ENCODE data around the gene ZNF646. TPM values are rescaled to one million over a fixed set of nuclear protein-coding genes. Genes with fewer than 3 reads are reported as not detected.

ZNF646 gene
- 11.6 TPM for total RNA-seq

GRCh38 chr16:31073970-31074813 lies at the start of gene ZNF646, which contains the start of gene ZNF668:
Gene ZNF646 (plus strand): TSS chr16:31074422. CDS start chr16:31076325, 1,903 bp downstream.
Gene ZNF668 (minus strand): TSS chr16:31074240. CDS start chr16:31064459, 9,781 bp downstream.
- peak; percentile 91 to 99 for DNase-seq (ENCODE audit: low spot score in 2 of 2)
- Histone ChIP-seq H3K27me3 (no peaks in the 10 kb centered on the region), H3K36me3 (peaks cover 28 to 31% of the 10 kb centered on the region in 2 donors), H3K9me3 (no peaks in the 10 kb centered on the region), H3K27ac (peak within 1 kb of the TSS; percentile 87 to 91), H3K4me1 (peaks cover 0 to 20% of the 10 kb centered on the region in 2 donors), H3K4me3 (peak within 1 kb of the TSS; percentile 73 to 87)
- intact Hi-C loops (cut with DNase I): loop anchor here (1.0 to 10.0 kb wide), 9 partner anchors 20 to 419 kb away; partner anchors contain the start of genes ARMC5, FBRS, FUS and KAT8
- TF ChIP-seq CTCF (IDR thresholded peaks at IDR 0.05): no peak

GRCh38 chr16:31025339-31025738 lies 48.9 kb upstream of the ZNF646 start:
- DNase-seq (ENCODE audit: low spot score in 2 of 2): no peak
- H3K4me1 ChIP-seq: no peaks in the 10 kb centered on the region

GRCh38 chr16:31029272-31029671 lies 45.0 kb upstream of the ZNF646 start:
- Histone ChIP-seq H3K27me3 (no peaks in the 10 kb centered on the region), H3K9me3 (no peaks in the 10 kb centered on the region), H3K4me1 (peaks cover 0 to under 1% of the 10 kb centered on the region in 2 donors), H3K36me3 (no peaks in the 10 kb centered on the region), H3K4me3 (no peak overlapping the region), H3K27ac (no peak overlapping the region)
- intact Hi-C loops (cut with DNase I): no loop called here
- no peak for TF ChIP-seq CTCF (IDR thresholded peaks at IDR 0.05)
- no peak for DNase-seq (ENCODE audit: low spot score in 2 of 2)

More at GRCh38 chr16:31025339-31025738, 48.9 kb upstream of the ZNF646 start:
- Histone ChIP-seq H3K4me3 (no peak overlapping the region), H3K36me3 (no peaks in the 10 kb centered on the region), H3K27ac (no peak overlapping the region), H3K9me3 (no peaks in the 10 kb centered on the region), H3K27me3 (no peaks in the 10 kb centered on the region)
- intact Hi-C loops (cut with DNase I): no loop called here
- no peak for TF ChIP-seq CTCF (IDR thresholded peaks at IDR 0.05)

GRCh38 chr16:31031276-31031675 lies 42.9 kb upstream of the ZNF646 start:
- TF ChIP-seq CTCF (IDR thresholded peaks at IDR 0.05): no peak
- intact Hi-C loops (cut with DNase I): no loop called here
- no peak overlapping the region for H3K27ac ChIP-seq
- H3K4me3 ChIP-seq: no peak overlapping the region
- peaks cover 8 to 15% of the 10 kb centered on the region in 2 donors for H3K36me3 ChIP-seq
- H3K4me1 ChIP-seq: peaks cover 3 to 10% of the 10 kb centered on the region in 2 donors
- no peak for DNase-seq (ENCODE audit: low spot score in 2 of 2)
- H3K27me3 ChIP-seq: no peaks in the 10 kb centered on the region
- H3K9me3 ChIP-seq: no peaks in the 10 kb centered on the region

- Histone ChIP-seq H3K4me1 (peaks cover 3 to 10% of the 10 kb centered on the region in 2 donors), H3K4me3 (peak within 1 kb of the TSS; percentile 83 to 99), H3K27ac (peak within 1 kb of the TSS; percentile 92 to 99), H3K36me3 (peaks cover 14 to 24% of the 10 kb centered on the region in 2 donors), H3K9me3 (no peaks in the 10 kb centered on the region), H3K27me3 (no peaks in the 10 kb centered on the region)
- DNase-seq (ENCODE audit: low spot score in 2 of 2): peak; percentile 88 to 99
- intact Hi-C loops (cut with DNase I): loop anchor here (1.0 kb wide), 3 partner anchors 36 to 109 kb away; partner anchors contain the start of gene HSD3B7
- TF ChIP-seq CTCF (IDR thresholded peaks at IDR 0.05): no peak
These were observed 41.2 kb upstream of the ZNF646 start, which contains the start of gene STX4 for GRCh38 chr16:31032736-31033708. Gene STX4 (plus strand): TSS chr16:31033558. CDS start chr16:31033806, 248 bp downstream.

All from ascending aorta (tissue), 2 donors.